Measurements from ENCODE around the gene FAM169A.
"Not testable (repeated sequence)": the region's sequence is repeated elsewhere in the genome, so short reads cannot be mapped to it uniquely, and the experiment has no call there.

The FAM169A gene, protein sequence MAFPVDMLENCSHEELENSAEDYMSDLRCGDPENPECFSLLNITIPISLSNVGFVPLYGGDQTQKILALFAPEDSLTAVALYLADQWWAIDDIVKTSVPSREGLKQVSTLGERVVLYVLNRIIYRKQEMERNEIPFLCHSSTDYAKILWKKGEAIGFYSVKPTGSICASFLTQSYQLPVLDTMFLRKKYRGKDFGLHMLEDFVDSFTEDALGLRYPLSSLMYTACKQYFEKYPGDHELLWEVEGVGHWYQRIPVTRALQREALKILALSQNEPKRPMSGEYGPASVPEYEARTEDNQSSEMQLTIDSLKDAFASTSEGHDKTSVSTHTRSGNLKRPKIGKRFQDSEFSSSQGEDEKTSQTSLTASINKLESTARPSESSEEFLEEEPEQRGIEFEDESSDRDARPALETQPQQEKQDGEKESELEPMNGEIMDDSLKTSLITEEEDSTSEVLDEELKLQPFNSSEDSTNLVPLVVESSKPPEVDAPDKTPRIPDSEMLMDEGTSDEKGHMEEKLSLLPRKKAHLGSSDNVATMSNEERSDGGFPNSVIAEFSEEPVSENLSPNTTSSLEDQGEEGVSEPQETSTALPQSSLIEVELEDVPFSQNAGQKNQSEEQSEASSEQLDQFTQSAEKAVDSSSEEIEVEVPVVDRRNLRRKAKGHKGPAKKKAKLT

DNA sequence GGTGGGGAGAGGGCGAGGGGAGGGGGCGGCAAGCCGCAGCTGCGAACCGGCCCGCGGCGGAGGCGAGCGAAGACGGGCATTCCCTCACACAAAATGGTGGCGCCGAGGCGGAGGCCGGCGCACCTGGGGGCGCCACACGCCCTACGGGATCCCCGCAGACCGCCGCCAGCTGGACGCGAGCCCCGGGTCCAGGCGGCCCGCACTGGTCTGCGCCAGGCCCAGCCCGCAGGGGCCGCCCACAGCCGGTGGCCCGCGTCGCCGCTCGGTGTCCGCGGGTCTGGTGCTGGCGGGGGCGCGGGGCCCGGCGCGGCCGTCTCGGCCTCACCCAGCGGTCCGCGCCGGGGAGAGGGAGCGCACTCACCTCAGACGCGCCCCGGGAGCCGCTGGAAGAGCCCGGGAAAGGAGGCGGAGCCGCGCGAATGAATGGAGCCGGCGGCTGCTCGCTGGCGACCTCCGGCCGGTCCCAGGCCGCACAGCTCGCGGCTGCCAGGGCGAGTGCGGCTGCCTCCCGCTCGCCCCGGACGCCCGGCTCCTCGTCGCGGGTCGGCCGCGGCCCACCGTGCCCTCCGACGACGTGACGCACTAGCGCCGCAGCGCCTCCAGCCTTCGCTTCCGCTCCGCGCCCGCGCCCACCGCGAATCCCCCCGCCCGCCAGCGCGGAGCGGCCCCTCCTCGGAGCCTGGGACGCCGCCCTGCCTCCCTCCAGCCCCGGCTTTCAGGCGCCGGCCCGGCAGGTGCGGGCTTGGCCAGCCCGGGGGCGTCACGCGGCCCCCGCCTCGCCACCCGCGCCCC lies at the start of gene FAM169A:
Gene FAM169A (minus strand): TSS at position 584 of the 792 bp plus-strand sequence. CDS start 24,711 bp downstream, outside the sequence.
- no peak for DNase-seq

DNA sequence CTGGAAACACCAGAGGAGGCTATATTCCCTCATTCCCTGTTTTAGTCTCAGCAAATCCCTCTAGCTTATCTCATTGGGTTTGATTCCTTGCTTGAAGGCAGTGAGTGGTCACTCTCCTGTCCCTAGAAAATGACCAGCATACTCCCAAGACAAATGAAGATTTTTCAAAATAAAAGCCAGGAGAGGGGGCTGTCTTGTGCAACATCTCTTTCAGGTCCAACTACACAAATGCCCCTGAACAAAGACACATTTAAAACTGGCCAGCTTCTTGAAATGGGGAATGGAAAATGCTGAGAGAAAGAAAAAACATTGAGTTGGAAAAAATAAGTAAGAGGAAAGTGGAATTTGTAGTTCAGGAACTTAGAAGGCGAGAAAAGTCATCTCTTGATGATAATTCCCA lies 49.3 kb upstream of the FAM169A start:
- no peak for DNase-seq

DNA sequence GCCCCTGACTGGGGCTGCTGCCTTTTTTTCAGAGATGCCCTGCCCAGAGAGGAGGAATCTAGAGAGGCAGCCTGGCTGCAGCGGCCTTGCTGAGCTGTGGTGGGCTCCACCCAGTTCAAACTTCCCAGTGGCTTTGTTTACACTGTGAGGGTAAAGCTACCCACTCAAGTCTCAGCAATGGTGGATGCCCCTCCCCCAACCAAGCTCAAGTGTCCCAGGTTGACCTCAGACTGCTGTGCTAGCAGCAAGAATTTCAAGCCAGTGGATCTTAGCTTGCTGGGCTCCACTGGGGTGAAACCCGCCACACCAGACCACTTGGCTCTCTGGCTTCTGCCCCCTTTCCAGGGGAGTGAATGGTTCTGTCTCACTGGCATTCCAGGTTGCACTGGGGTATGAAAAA lies 45.2 kb upstream of the FAM169A start:
- DNase-seq: not testable (repeated sequence)

DNA sequence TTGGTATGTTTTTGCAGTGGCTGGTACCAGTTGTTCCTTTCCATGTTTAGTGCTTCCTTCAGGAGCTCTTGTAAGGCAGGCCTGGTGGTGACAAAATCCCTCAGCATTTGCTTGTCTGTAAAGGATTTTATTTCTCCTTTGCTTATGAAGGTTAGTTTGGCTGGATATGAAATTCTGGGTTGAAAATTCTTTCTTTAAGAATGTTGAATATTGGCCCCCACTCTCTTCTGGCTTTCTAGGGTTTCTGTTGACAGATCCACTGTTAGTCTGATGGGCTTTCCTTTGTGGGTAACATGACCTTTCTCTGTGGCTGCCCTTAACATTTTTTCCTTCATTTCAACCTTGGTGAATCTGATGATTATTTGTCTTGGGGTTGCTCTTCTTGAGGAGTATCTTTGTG lies 43.7 kb upstream of the FAM169A start:
- not testable (repeated sequence) for DNase-seq

DNA sequence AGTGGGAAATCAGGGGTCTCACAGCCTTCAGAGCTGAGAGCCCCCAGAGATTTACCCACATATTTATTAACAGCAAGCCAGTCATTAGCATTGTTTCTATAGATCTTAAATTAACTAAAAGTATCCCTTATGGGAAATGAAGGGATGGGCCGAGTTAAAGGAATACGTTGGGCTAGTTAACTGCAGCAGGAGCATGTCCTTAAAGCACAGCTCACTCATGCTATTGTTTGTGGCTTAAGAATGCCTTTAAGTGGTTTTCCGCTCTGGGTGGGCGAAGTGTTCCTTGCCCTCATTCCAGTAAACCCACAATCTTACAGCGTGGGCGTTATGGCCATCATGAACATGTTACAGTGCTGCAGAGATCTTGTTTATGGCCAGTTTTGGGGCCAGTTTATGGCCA lies 42.0 kb upstream of the FAM169A start:
- DNase-seq: not testable (repeated sequence)

DNA sequence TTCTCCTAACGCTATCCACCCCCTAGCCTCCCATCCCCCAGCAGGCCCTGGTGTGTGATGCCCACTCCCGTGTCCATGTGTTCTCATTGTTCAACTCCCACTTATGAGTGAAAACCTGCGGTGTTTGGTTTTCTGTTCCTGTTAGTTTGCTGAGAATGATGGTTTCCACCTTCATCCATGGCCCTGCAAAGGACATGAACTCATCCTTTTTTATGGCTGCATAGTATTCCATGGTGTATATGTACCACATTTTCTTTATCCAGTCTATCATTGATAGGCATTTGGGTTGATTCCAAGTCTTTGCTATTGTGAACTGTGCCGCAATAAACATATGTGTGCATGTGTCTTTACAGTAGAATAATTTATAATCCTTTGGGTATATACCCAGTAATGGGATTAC lies 38.5 kb upstream of the FAM169A start:
- DNase-seq: not testable (repeated sequence)

DNA sequence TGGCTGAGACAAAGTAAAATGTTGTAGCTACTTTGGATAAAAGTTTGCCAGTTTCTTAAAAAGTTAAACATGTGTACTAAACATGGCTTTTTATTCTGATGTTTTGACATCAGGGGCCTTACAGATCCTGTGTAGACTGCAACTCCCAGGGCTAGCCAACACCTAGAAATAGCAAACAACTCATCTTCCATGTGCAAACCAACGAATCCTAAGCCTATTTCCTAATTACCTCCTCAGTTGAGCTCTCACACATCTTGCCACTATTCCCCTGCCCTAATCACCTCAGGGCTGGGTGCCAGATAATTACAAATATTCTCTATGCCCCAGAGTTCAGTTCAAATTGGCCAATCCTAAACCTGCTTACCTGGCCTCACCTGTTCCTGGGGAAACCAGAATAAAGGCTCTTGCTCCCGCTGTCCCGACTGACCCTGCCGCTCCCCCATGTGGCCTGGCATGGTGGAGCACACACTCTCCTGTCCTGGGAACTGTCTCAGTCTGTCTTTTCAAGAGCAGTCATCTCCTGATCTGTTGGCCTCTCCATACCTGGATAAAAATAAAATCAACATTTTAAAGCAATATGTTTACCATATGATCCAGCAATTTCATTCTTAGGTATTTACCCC lies 37.1 kb upstream of the FAM169A start:
- DNase-seq: no peak

DNA sequence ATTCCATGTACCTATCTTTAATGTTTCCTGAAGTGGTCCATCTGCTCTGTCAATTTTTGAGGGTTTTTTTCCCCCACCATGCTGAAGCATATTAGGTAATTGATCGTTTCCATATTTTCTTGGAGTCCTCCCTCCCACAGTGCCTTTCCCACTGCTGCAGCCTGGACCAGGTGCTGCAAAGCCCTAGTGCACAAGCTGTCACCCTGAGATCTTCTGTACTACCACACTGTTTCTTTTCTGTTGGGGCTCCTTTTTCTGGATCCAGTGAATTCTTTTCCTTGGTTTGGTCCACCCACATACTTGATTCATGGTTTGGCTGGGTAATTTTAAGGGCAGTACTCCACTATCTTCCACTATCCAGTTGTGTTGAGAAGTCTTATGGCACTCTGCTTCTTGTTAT lies 30.9 kb upstream of the FAM169A start:
- DNase-seq: no peak

DNA sequence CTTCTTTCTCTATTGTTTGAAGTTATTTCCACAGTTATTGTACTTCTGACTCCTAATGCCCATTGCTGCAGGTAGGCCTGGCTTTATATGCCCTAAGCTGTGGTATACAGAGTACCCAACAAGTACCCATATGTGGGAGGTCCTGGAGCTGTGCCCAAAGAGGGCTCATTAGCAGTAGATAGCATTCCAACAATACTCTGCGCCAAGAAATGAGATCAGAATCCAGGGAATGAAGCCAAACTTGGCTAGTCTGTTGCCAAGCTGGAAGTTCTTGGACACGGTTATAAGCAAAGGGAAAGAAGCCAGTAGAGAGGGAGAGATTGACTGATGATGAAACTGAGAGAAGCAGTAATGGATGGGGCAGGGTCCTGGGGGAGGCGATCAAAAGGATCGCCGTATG lies 29.7 kb upstream of the FAM169A start:
- DNase-seq: no peak

DNA sequence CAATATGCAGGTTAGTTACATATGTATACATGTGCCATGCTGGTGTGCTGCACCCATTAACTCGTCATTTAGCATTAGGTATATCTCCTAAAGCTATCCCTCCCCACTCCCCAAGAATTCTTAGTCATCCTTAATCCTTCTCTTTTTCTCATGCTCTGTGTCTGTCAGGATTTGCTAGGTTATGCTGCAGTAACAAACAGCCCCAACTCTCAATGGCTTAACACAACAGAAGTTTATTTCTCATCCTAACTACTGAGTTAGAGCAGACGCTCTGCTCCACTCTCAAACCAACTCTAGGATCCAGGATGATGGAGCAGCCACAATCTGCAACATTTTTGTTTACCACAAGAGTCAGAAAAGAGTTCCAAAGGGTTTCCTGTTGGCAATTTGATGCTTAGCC lies 28.2 kb upstream of the FAM169A start:
- no peak for DNase-seq

DNA sequence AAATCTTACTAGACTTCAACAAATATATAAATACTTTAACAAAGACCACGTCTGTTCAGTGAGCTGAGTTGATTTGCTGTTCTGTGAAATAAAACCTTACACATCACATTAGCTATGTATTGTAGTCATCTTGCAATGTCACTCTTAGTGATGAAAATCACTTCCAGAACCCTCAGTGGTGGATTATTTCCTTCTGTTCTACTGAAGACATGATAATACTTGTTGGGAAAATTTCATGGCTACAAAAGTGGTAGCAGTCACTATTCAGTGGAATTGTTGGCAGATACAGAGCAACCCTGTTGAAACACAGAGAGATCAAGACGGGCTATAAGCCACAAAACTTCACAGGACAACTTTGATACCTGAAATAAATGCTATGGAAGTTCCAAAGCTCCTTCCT lies 26.7 kb upstream of the FAM169A start:
- DNase-seq: no peak

DNA sequence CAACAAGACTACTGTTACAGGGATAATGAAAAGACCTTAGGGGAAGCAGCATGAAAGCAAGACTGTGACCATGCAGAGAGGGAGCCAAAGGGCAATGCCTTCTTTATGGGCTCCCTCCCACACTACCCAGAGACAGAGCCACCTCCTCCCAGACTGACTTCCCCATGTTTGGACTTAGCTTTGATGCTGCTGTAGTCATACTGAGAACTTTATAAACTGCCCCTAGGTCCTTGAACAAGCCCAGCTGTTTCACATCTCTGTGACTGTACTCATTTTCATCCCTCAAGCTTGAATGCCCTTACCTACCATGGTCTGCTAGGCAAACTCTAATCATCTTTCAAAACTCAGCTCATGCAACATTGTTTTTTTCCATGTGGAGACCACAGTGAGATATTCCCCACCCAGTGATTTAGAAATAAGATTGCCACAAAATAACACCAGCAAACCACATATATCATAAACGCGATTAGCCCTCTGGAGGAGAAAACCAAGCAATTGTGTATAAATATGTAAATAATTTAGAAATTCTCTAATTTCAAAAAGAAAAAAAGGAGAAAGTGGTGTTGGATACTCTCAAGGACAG lies 23.4 kb upstream of the FAM169A start:
- no peak for DNase-seq

DNA sequence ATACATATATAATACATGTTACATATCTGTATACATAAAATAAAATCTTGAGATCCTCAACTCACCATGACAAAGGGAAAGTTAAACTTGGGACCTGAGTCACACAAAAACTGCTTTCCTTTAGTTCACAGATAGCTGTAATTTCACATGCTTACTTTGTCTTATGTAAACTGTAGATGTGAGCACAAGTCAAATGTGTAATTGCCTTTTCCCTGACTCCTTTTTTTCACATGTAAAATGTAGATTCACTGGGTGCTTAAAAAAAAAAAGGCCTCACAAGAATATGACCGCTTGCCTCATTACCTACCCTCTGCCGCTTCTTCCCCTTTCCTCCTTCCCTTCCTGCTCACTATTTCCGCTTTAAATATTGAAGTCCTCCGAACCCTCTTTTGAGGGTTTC lies 21.9 kb upstream of the FAM169A start:
- DNase-seq: no peak

DNA sequence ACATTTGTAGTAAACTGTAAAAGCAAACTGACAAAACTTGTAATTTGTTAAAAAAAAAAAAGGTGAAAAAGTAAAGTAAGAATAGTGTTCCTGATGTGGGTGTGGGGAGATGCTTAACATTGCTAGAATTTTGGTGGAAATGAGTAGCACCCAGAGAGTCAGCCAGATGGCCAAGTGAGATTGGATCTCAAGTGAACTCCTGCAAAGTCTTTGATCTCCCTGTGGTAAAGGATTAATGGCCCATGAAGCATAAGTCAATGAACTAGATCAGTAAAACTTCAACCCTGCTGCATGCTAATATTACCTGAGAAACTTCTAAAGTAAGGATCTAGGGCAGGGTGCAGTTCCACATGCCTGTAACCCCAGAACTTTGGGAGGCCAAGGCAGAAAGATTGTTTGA lies 19.0 kb upstream of the FAM169A start:
- no peak for DNase-seq

DNA sequence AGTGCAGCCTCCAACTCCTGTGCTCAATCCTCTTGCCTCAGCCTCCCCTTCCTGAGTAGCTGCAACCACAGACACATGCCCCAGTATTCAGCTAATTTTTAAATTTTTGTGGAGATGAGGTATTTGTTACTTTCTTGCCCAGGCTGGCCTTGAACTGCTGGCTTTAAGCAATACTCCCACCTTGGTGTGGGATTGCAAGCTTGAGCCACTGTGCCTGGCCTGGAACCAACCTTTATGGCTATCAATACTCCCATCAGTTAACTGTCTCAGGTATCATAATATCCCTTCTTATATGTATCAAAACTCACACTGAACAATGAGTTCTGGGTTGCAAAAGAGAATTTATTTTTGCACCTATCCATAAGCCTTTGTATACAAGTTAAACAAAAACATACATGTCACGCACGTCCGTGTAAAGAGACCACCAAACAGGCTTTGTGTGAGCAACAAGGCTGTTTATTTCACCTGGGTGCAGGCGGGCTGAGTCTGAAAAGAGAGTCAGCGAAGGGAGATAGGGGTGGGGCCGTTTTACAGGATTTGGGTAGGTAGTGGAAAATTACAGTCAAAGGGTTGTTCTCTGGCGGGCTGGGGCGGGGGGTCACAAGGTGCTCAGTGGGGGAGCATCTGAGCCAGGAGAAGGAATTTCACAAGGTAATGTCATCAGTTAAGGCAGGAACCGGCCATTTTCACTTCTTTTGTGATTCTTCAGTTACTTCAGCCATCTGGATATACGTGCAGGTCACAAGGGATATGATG lies 16.4 kb upstream of the FAM169A start:
- DNase-seq: not testable (repeated sequence)

DNA sequence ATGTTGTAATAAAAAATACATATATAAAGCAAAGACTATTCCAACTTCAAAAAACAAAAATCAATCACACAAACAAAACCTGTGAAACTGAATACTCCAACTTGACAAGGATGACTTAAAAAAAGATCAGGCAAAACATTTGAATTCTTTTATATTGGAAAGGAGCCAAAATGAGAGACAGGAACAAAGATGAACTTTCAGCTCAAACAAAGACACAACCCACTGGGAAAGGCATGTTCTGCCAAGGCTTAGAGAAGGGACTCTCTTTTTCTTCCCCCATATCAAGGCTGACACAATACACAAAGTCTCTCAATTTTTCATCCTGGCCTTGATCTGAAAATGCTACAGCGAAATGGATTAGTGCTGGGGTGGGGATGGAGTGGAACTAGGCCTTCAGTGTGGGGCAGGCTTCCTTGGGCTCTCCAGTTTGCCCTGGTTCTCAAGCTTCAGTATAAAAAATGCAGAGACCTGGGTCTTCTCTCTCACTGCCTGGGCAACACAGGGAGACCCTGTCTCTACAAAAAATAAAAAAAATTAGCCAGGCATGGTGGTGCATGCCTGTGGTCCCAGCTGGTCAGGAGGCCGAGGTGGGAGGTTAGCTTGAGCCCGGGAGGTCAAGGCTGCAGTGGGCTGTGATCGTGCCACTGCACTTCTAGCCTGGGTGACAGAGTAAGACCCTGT lies 11.6 kb upstream of the FAM169A start:
- no peak for DNase-seq

DNA sequence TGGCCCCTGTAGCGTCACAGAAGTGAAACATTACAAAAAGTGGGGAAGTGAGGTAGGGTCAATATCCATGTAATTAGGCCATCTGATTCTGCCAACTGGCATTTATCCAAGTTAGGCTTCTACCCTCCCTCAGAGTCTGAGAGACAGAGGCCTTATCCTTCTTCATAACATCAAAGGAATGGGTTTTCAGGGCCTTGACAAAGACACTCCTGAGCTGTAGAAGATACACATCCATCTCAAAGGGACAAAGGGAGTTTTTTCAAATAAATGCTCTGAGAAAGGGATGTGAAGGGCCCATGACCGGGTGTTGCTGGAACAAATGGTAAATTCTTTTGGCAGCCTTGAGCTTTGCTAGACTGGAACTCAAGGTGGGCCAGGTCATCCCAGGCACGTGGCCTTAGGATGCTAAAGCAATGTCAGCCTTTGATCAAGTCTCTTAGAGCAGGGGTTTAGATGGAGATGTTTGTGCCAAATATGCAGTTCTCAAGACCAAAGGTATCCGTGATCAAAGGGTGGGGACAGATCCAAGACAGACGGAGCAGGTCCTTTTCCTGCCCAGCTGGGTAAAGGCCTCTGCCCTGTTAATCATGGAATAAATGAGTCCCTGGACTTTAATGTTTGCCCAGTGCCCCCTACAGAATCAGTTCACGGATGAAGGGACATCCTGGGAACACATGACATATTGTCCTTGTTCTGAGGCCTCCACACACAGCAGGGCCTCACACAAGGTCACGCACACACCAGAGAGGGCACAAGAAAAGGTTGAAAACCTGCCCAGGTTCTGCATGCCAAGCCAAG lies 10.0 kb upstream of the FAM169A start:
- DNase-seq: no peak

DNA sequence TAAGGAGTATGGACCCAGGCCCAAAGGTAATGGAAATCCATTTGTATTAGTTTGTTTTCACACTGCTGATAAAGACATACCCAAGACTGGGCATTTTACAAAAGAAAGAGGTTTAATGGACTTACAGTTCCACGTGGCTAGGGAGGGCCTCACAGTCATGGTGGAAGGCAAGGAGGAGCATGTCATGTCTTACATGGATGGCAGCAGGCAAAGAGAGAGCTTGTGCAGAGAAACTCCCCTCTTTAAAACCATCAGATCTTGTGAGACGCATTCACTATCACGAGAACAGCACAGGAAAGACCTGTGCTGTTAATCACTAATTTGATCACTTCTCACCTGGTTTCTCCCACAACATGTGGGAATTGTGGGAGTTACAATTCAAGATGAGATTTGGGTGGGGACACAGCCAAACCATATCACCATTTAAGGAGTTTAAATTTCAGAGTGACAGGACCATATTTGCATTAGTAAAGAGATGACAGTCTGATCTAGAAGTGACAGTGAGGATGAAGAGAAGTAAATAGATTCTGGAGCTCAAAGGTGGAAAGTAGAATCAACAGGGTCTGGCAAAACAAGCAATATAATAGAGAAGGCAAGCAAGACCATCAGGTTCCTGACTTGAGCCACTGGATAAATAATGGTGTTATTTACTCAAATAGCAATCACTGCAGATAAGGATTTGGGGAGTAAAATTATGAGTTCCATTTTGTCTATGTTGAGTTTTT lies 7.5 kb upstream of the FAM169A start:
- no peak for DNase-seq

DNA sequence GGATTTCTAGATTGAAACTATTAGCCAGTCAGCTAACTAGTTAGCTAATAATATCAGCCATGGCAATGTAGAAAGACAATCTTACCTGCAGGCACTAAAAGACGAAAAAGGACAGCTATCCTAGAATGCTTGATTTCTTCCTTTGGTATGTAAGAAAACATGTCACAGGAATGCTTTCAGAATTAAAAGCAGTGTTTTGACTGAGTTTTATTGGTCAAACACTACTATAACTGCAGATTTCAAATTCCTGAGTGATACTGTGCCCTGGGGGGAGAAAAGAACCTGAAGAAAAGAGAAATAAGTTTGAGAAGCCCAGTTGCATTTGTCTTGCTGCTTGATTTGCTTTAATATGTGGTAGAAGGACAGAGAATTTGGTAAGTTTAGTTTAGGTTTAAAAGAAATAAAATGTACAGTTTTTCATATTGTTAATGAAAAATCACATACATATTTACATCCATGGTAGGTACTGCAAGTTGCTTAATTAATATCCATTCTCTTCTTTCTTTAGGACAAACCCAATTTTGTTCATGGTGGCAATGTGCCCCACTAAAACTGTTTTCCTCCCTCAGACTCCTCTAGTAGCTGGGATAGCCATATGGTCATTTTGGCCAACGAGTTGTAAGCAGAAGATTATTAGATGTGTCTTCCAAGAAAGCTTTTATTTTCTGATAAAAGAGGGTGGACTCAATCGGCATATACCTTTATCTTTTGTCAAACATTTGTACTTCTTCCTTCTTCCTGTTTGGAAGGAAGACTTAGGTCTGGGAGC lies 4.3 kb upstream of the FAM169A start:
- no peak for DNase-seq

Measured in NCI-H524 treated with DMSO at 0.1 percent for 48 hours (cell line).